HEK293 (cell line): ENCODE results near the gene LIX1L.

ENCODE experiments used
- ATF2 ChIP-seq: fragments of 450-650 bp; formaldehyde crosslinking; IDR thresholded peaks from 2 replicates; pipeline ENCODE4 v1.5.1; 2016; ENCODE audit warnings: missing biosample characterization, missing genetic modification characterization, low read depth
- KLF1 ChIP-seq: fragments of 450-650 bp; formaldehyde crosslinking; IDR thresholded peaks from 2 replicates; pipeline ENCODE4 v1.5.1; 2016; ENCODE audit warnings: missing biosample characterization, missing genetic modification characterization
- ZNF16 ChIP-seq: fragments of 450-650 bp; formaldehyde crosslinking; IDR thresholded peaks from 2 replicates; pipeline ENCODE4 v1.5.1; 2016; ENCODE audit warnings: low read depth, missing biosample characterization, missing genetic modification characterization
- ZNF571 ChIP-seq: fragments of 450-650 bp; formaldehyde crosslinking; IDR thresholded peaks from 2 replicates; pipeline ENCODE4 v1.5.0; 2017; ENCODE audit warnings: missing biosample characterization, missing genetic modification characterization
- TF ChIP-seq, protein P1 (sequence below): fragments of 450-650 bp; formaldehyde crosslinking; IDR thresholded peaks from 2 replicates; pipeline ENCODE4 v1.5.1; 2016; ENCODE audit warnings: missing biosample characterization, missing genetic modification characterization

DNA sequence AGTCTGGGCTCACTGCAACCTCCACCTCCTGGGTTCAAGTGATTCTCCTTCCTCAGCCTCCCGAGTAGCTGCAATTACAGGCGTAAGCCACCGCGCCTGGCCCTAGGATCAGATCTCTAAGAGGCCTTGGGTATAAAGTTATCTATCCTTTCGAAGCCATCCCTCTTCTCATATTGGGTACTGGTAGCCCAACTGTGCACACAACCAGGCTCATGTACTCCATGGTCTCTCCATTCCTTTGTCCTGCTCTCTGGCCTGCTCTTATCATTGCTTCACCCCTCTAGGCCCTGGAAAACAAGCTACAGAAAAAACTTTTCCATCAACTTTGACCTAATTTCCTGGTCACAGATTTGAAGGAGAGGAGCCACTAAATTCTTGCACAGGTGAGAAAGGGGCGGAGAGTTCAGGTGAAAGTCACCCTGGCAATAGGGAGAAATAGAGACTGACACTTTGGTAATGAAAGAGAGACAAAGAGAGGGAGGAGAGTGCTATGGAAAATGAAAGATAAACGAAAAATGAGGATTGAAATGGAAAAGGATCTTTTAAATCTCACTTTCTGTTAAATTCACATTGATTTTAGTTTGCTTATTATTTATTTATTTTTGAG lies 32.5 kb upstream of the LIX1L start:
- TF ChIP-seq ZNF16 (tag by site-specific recombination) (no peak), ZNF571 (no peak), KLF1 (tag by site-specific recombination) (no peak), ATF2 (tag by site-specific recombination) (no peak)
- TF ChIP-seq, protein P1, sequence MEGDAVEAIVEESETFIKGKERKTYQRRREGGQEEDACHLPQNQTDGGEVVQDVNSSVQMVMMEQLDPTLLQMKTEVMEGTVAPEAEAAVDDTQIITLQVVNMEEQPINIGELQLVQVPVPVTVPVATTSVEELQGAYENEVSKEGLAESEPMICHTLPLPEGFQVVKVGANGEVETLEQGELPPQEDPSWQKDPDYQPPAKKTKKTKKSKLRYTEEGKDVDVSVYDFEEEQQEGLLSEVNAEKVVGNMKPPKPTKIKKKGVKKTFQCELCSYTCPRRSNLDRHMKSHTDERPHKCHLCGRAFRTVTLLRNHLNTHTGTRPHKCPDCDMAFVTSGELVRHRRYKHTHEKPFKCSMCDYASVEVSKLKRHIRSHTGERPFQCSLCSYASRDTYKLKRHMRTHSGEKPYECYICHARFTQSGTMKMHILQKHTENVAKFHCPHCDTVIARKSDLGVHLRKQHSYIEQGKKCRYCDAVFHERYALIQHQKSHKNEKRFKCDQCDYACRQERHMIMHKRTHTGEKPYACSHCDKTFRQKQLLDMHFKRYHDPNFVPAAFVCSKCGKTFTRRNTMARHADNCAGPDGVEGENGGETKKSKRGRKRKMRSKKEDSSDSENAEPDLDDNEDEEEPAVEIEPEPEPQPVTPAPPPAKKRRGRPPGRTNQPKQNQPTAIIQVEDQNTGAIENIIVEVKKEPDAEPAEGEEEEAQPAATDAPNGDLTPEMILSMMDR (tag by site-specific recombination): no peak
